Forelimb muscle (tissue), 1 donor: Measurements from ENCODE around the gene LYZL1. TPM values are rescaled to one million over a fixed set of nuclear protein-coding genes. Genes with fewer than 3 reads are reported as not detected.
"Not testable (repeated sequence)": the region's sequence is repeated elsewhere in the genome, so short reads cannot be mapped to it uniquely, and the experiment has no call there.

ENCODE experiments used
- DNase-seq: peaks from one replicate; pipeline ENCODE4 v3.0.0-alpha.2; 2013; ENCODE audit warnings: low read depth
- polyA plus RNA-seq: library from polyadenylated mRNA; unstranded; fragments of 120-200 nt; gene quantifications from one replicate; pipeline ENCODE4 v1.2.1, GENCODE V29; 2013; ENCODE audit not compliant: insufficient read length

The LYZL1 gene
- polyA plus RNA-seq, 1 donor = not detected

GRCh38 chr10:29332061-29332760, 43.3 kb downstream of the LYZL1 start:
- DNase-seq = no peak

- DNase-seq = no peak
Measured at GRCh38 chr10:29332761-29333148, 43.9 kb downstream of the LYZL1 start.

GRCh38 chr10:29337526-29337925, 48.7 kb downstream of the LYZL1 start:
- DNase-seq = not testable (repeated sequence)

GRCh38 chr10:29343607-29344038, 54.8 kb downstream of the LYZL1 start:
- no peak for DNase-seq

GRCh38 chr10:29344073-29344820, 55.4 kb downstream of the LYZL1 start:
- DNase-seq = no peak

DNA sequence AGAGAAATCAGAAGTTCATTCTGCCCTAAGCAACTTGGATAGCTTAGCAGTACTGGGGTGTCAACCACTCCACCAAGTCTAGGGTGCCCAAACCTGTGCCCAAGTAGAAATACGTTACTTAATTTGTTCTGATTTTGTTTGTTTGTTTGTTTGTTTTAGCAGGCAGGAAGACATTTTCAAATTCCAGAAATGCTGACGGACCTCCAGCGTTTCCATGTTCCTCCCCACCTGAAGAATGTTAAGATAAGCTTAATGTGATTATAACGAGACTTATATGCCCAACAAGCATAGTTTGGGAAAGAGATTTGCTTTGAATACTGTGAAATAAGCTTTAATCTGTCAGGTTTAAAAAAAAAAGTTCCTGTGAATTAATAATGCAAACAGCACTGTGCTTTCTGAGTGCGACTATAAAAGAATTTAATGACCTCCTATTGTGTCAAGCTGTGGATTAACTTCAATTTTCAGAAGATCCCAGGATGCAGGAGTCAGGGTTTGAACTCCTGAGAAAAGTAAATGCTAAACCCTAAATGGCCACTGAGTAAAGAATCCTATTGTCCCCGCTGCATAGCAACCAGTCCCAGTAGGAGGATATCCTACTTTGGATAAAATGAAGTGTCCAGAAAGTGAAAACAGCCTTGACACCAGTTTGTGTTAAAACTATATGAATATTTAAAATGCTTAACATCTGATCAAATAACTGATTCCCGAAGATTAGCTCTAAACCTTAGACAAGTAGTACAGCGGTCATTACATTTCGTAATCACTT, 56.5 kb downstream of the LYZL1 start:
- DNase-seq = no peak

- no peak for DNase-seq
Measured at GRCh38 chr10:29345910-29346209, 57.0 kb downstream of the LYZL1 start.

- DNase-seq = no peak
Measured at GRCh38 chr10:29346296-29347001, 57.6 kb downstream of the LYZL1 start.

DNA sequence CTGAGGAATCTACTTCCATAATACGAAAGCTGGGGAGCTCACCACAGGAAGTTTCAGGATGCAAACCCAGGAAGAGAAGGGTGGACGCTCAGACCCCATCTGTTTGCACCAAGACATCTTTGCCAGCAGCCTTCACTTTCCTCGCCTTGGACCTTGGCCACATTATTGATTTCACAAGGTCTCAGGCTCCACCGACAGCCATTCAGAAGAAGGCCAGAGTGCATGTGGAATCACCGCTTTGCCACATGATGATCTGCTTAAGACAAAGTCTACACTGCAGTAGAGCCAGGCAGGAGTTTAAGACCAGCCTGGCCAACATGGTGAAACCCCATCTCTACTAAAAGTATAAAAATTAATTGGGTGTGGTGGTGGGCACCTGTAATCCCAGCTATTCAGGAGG, 60.0 kb downstream of the LYZL1 start:
- DNase-seq = no peak

DNA sequence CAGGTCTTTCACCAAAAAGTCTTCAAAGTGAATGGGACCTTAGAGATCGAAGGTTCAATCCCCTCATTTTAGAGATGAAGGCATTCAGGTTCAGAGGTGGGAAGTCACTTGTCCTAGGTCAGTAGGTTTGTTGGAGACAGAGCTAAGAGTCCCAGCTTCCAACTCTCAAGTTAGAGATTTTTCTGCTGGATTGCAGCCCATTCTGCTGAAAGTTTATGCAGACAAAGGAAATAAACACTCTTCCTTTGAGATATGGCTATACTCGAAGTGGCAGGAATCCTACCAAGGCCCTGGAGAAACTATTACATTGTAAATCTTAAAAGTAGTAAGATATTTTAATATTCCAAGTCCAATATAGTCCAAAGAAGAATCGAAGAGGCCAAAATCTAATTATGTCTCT, 64.4 kb downstream of the LYZL1 start:
- DNase-seq = no peak

GRCh38 chr10:29353887-29354561, 65.2 kb downstream of the LYZL1 start:
- DNase-seq = no peak

DNA sequence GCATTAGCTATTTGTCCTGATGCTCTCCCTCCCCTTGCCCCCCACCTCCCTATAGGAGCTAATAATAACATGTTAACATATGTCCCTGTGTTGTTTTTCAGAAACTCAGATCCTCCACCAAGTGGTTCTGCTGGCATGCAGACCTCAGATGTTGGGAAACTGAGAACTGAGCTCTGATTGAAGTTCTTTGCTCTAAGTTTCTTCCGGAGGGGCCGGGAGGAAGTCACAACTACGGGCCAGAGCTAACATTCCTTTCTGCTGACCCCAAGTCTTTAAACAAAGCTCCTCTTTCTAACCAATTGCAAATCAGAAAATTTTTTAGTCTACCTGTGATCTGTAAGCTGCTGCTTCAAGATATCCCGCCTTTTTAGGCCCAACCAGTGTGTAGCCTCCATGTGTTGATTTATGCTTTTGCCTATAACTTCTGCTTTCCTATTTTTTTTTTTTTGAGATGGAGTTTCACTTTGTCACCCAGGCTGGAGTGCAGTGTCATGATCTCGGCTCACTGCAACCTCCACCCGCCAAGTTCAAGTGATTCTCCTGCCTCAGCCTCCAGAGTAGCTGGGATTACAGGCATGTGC, 66.6 kb downstream of the LYZL1 start:
- DNase-seq = no peak

DNA sequence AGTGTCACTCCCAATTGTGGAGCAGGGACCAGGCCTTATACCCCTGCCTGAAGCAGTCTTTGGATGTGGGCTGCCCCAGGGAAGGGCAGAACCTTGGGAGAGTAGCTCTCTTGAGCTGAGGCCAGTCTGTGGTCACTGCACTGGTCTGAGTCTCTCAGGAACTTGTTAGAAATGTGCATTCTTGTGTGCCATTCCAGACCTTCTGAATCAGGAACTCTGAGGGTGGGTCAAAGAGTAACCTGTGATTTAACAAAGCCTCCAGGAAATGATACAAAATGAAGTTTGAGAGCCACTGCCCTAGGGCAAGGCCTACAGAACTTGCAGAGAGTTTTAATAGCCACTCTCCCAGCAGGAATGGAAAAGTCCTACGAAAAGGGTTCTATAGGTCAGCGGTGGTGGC, 68.1 kb downstream of the LYZL1 start:
- DNase-seq = no peak

GRCh38 chr10:29358010-29358616, 69.2 kb downstream of the LYZL1 start:
- DNase-seq = no peak

GRCh38 chr10:29360215-29360853, 71.5 kb downstream of the LYZL1 start:
- DNase-seq = not testable (repeated sequence)
